ENCODE measurements around the gene FAIM2. TPM values are rescaled to one million over a fixed set of nuclear protein-coding genes. Genes with fewer than 3 reads are reported as not detected.

FAIM2 gene
- total and polyA plus RNA-seq, 9 of the 15 experiments (the other 6 are each of a cell fraction or from before 2014, with no cell fraction given): 0.01 to 0.10 TPM; not detected in 7

GRCh38 chr12:49909826-49910225 lies 6.1 kb upstream of the FAIM2 start (continued):
- peak; percentile 37; the same call in 1 of the 2 replicates for TF ChIP-seq VEZF1 (CRISPR knock-in tag; IDR thresholded peaks at IDR 0.05)
- TF ChIP-seq CTCFL (IDR thresholded peaks at IDR 0.05; ENCODE audit: borderline replicate concordance, insufficient read depth, low read depth, low read length, poor library complexity, severe bottlenecking): no peak
- TF ChIP-seq FOSL1 (tag; conservative IDR thresholded peaks at IDR 0.05): peak; percentile 58
- no peak for TF ChIP-seq GATAD2A (IDR thresholded peaks at IDR 0.05)
- TF ChIP-seq E2F6 (IDR thresholded peaks at IDR 0.05; ENCODE audit: borderline replicate concordance in 1 of 2, extremely low read depth in 1 of 2, insufficient read depth in 1 of 2, insufficient read length in 1 of 2, low read depth in 1 of 2, low read length in 1 of 2, poor library complexity in 1 of 2, severe bottlenecking in 1 of 2): peak; percentile 59 to 76
- no peak for TF ChIP-seq HES1 (IDR thresholded peaks at IDR 0.05; ENCODE audit: low read depth)
- TF ChIP-seq ZNF444 (CRISPR knock-in tag; IDR thresholded peaks at IDR 0.05): no peak
- TF ChIP-seq SAFB2 (IDR thresholded peaks at IDR 0.05; ENCODE audit: borderline replicate concordance, low read depth, low read length, severe bottlenecking): no peak
- no peak for TF ChIP-seq E2F5 (CRISPR knock-in tag; IDR thresholded peaks at IDR 0.05)
- TF ChIP-seq OTX1 (CRISPR knock-in tag; IDR thresholded peaks at IDR 0.05): no peak
- TF ChIP-seq NR2C2 (CRISPR knock-in tag; IDR thresholded peaks at IDR 0.05): no peak
- peak; percentile 39; the same call in 1 of the 2 replicates for TF ChIP-seq NR2C2 (tag; IDR thresholded peaks at IDR 0.05)
- TF ChIP-seq CREM (IDR thresholded peaks at IDR 0.05; ENCODE audit: low read depth): peak; percentile 55; the same call in 1 of the 2 replicates
- no peak for TF ChIP-seq ZFP91 (CRISPR knock-in tag; IDR thresholded peaks at IDR 0.05)
- 0 out of 2 replicates have a peak, but pooled peaks have one; percentile 30 for TF ChIP-seq PKNOX1 (IDR thresholded peaks at IDR 0.05)
- TF ChIP-seq L3MBTL2 (IDR thresholded peaks at IDR 0.05): peak; percentile 97
- TF ChIP-seq MAZ (CRISPR knock-in tag; conservative IDR thresholded peaks at IDR 0.05 in 1 of 2, IDR thresholded peaks at IDR 0.05 in 1 of 2): 0 out of 4 replicates have a peak, but pooled peaks of 1 of the 2 experiments have one; percentile 33
- TF ChIP-seq ZFX (CRISPR knock-in tag; IDR thresholded peaks at IDR 0.05): peak; percentile 56
